HUES48 (cell line): ENCODE results near the gene TBC1D1.

Experiments
- H3K27ac ChIP-seq: one replicate; pipeline ENCODE4 v1.7.0; 2013; ENCODE audit warnings: low read depth, low read length, inconsistent platforms
- H3K27me3 ChIP-seq: 2 replicates; pipeline ENCODE4 v1.6.1; 2013; ENCODE audit warnings: mild to moderate bottlenecking, low read length; ENCODE audit not compliant: control insufficient read depth, insufficient read depth
- H3K36me3 ChIP-seq: 2 replicates; pipeline ENCODE4 v1.6.1; 2013; ENCODE audit warnings: low read length; ENCODE audit not compliant: control insufficient read depth, insufficient read depth
- H3K4me1 ChIP-seq: 2 replicates; pipeline ENCODE4 v1.6.1; 2013; ENCODE audit warnings: mild to moderate bottlenecking, low read length; ENCODE audit not compliant: control insufficient read depth, insufficient read depth
- H3K4me3 ChIP-seq: 2 replicates; pipeline ENCODE4 v1.5.1; 2013; ENCODE audit warnings: mild to moderate bottlenecking, low read depth, low read length
- H3K9ac ChIP-seq: 2 replicates; pipeline ENCODE4 v1.6.1; 2013; ENCODE audit warnings: mild to moderate bottlenecking, low read depth, low read length, moderate library complexity
- H3K9me3 ChIP-seq: 2 replicates; pipeline ENCODE4 v1.6.1; 2013; ENCODE audit warnings: low read length; ENCODE audit not compliant: control insufficient read depth, insufficient read depth

The TBC1D1 gene

GRCh38 chr4:38149472-38149996, 258.6 kb downstream of the TBC1D1 start:
- Histone ChIP-seq H3K4me3 (no peak overlapping the region), H3K9me3 (no peaks in the 10 kb centered on the region), H3K36me3 (no peaks in the 10 kb centered on the region), H3K27me3 (no peaks in the 10 kb centered on the region), H3K9ac (no peak overlapping the region), H3K27ac (no peak overlapping the region), H3K4me1 (no peaks in the 10 kb centered on the region)

- Histone ChIP-seq H3K4me3 (no peak overlapping the region), H3K27me3 (no peaks in the 10 kb centered on the region), H3K9ac (no peak overlapping the region), H3K36me3 (no peaks in the 10 kb centered on the region), H3K4me1 (no peaks in the 10 kb centered on the region), H3K27ac (no peak overlapping the region), H3K9me3 (no peaks in the 10 kb centered on the region)
These were observed 259.2 kb downstream of the TBC1D1 start for GRCh38 chr4:38149997-38150671.

- H3K36me3 ChIP-seq: no peaks in the 10 kb centered on the region
- H3K4me1 ChIP-seq: no peaks in the 10 kb centered on the region
- H3K9ac ChIP-seq: no peak overlapping the region
- H3K27me3 ChIP-seq: no peaks in the 10 kb centered on the region
- no peaks in the 10 kb centered on the region for H3K9me3 ChIP-seq
- no peak overlapping the region for H3K27ac ChIP-seq
- H3K4me3 ChIP-seq: no peak overlapping the region
These were observed 259.9 kb downstream of the TBC1D1 start for GRCh38 chr4:38150766-38151165.

GRCh38 chr4:38151873-38152272, 261.0 kb downstream of the TBC1D1 start:
- Histone ChIP-seq H3K4me3 (no peak overlapping the region), H3K9ac (no peak overlapping the region), H3K4me1 (no peaks in the 10 kb centered on the region), H3K36me3 (no peaks in the 10 kb centered on the region), H3K27me3 (no peaks in the 10 kb centered on the region), H3K9me3 (no peaks in the 10 kb centered on the region), H3K27ac (no peak overlapping the region)

GRCh38 chr4:38152305-38152704, 261.4 kb downstream of the TBC1D1 start:
- Histone ChIP-seq H3K9ac (no peak overlapping the region), H3K27me3 (no peaks in the 10 kb centered on the region), H3K4me1 (no peaks in the 10 kb centered on the region), H3K36me3 (no peaks in the 10 kb centered on the region), H3K27ac (no peak overlapping the region), H3K4me3 (no peak overlapping the region), H3K9me3 (no peaks in the 10 kb centered on the region)

- no peak overlapping the region for H3K9ac ChIP-seq
- no peaks in the 10 kb centered on the region for H3K36me3 ChIP-seq
- H3K4me1 ChIP-seq: no peaks in the 10 kb centered on the region
- H3K27ac ChIP-seq: no peak overlapping the region
- H3K4me3 ChIP-seq: no peak overlapping the region
- no peaks in the 10 kb centered on the region for H3K27me3 ChIP-seq
- H3K9me3 ChIP-seq: no peaks in the 10 kb centered on the region
These were observed 262.0 kb downstream of the TBC1D1 start for GRCh38 chr4:38152721-38153386.

- Histone ChIP-seq H3K4me3 (no peak overlapping the region), H3K27ac (no peak overlapping the region), H3K36me3 (no peaks in the 10 kb centered on the region), H3K9ac (no peak overlapping the region), H3K4me1 (no peaks in the 10 kb centered on the region), H3K9me3 (no peaks in the 10 kb centered on the region), H3K27me3 (no peaks in the 10 kb centered on the region)
These were observed 262.5 kb downstream of the TBC1D1 start for GRCh38 chr4:38153387-38153760.

- Histone ChIP-seq H3K4me1 (no peaks in the 10 kb centered on the region), H3K4me3 (no peak overlapping the region), H3K9me3 (no peaks in the 10 kb centered on the region), H3K9ac (no peak overlapping the region), H3K27me3 (no peaks in the 10 kb centered on the region), H3K27ac (no peak overlapping the region), H3K36me3 (no peaks in the 10 kb centered on the region)
These were observed 263.4 kb downstream of the TBC1D1 start for GRCh38 chr4:38154252-38154651.

- no peak overlapping the region for H3K4me3 ChIP-seq
- H3K27me3 ChIP-seq: no peaks in the 10 kb centered on the region
- no peaks in the 10 kb centered on the region for H3K4me1 ChIP-seq
- no peaks in the 10 kb centered on the region for H3K36me3 ChIP-seq
- H3K9me3 ChIP-seq: no peaks in the 10 kb centered on the region
- H3K27ac ChIP-seq: no peak overlapping the region
- H3K9ac ChIP-seq: no peak overlapping the region
These were observed 264.1 kb downstream of the TBC1D1 start for GRCh38 chr4:38154681-38155588.

- H3K27ac ChIP-seq: no peak overlapping the region
- no peaks in the 10 kb centered on the region for H3K9me3 ChIP-seq
- peaks cover 4% of the 10 kb centered on the region for H3K4me1 ChIP-seq
- H3K9ac ChIP-seq: no peak overlapping the region
- H3K27me3 ChIP-seq: no peaks in the 10 kb centered on the region
- H3K4me3 ChIP-seq: no peak overlapping the region
- no peaks in the 10 kb centered on the region for H3K36me3 ChIP-seq
These were observed 264.9 kb downstream of the TBC1D1 start for GRCh38 chr4:38155589-38156294.
